ENCODE data around the gene C17orf50. TPM values are rescaled to one million over a fixed set of nuclear protein-coding genes. Genes with fewer than 3 reads are reported as not detected.

The C17orf50 gene
- total and polyA plus RNA-seq, 2 experiments from 2014 or later: not detected

GRCh38 chr17:35775583-35775982 is 14.9 kb downstream of the C17orf50 start:
- WGBS (ENCODE audit: low lambda C conversion rate, missing lambda C conversion rate): 81% methylated on average over 6 of the region's 6 CpGs
- Histone ChIP-seq H2AFZ (no peak overlapping the region), H4K20me1 (ENCODE audit: insufficient read depth, poor library complexity, severe bottlenecking) (no peaks in the 10 kb centered on the region), H3K27ac (no peak overlapping the region), H3K9me2 (replicated peaks; ENCODE audit: insufficient read depth) (no peaks in the 10 kb centered on the region), H3K4me2 (no peak overlapping the region), H3K36me3 (replicated peaks; ENCODE audit: insufficient read depth, low read depth) (no peaks in the 10 kb centered on the region), H3K4me3 (no peak overlapping the region), H3K27me3 (no peaks in the 10 kb centered on the region), H3K9me3 (ENCODE audit: low read depth) (no peaks in the 10 kb centered on the region), H3K4me1 (ENCODE audit: insufficient read depth) (peaks cover 33% of the 10 kb centered on the region), H3K79me2 (no peaks in the 10 kb centered on the region)
- TF ChIP-seq EZH2 (IDR thresholded peaks at IDR 0.05; ENCODE audit: borderline replicate concordance) (no peak), CTCF (IDR thresholded peaks at IDR 0.05; ENCODE audit: poor library complexity) (no peak), EZH2phosphoT487 (IDR thresholded peaks at IDR 0.05; ENCODE audit: low read depth, severe bottlenecking, unreplicated experiment) (no peak)
- DNase-seq (ENCODE audit: low spot score): no peak

GRCh38 chr17:35778641-35779196 is 18.0 kb downstream of the C17orf50 start:
- Histone ChIP-seq H3K9me2 (replicated peaks; ENCODE audit: insufficient read depth) (no peaks in the 10 kb centered on the region), H3K4me1 (ENCODE audit: insufficient read depth) (peaks cover 36% of the 10 kb centered on the region), H3K27me3 (no peaks in the 10 kb centered on the region), H3K27ac (peak overlapping the region; percentile 36), H3K4me3 (no peak overlapping the region), H3K4me2 (no peak overlapping the region), H2AFZ (no peak overlapping the region), H3K36me3 (replicated peaks; ENCODE audit: insufficient read depth, low read depth) (no peaks in the 10 kb centered on the region), H4K20me1 (ENCODE audit: insufficient read depth, poor library complexity, severe bottlenecking) (no peaks in the 10 kb centered on the region), H3K9me3 (ENCODE audit: low read depth) (no peaks in the 10 kb centered on the region), H3K79me2 (no peaks in the 10 kb centered on the region)
- 86% methylated on average over 16 of the region's 16 CpGs for WGBS (ENCODE audit: low lambda C conversion rate, missing lambda C conversion rate)
- TF ChIP-seq EZH2phosphoT487 (IDR thresholded peaks at IDR 0.05; ENCODE audit: low read depth, severe bottlenecking, unreplicated experiment) (no peak), CTCF (IDR thresholded peaks at IDR 0.05; ENCODE audit: poor library complexity) (no peak), EZH2 (IDR thresholded peaks at IDR 0.05; ENCODE audit: borderline replicate concordance) (no peak)
- no peak for DNase-seq (ENCODE audit: low spot score)

- Histone ChIP-seq H3K9me3 (ENCODE audit: low read depth) (no peaks in the 10 kb centered on the region), H3K36me3 (replicated peaks; ENCODE audit: insufficient read depth, low read depth) (no peaks in the 10 kb centered on the region), H3K4me1 (ENCODE audit: insufficient read depth) (peaks cover 24% of the 10 kb centered on the region), H3K4me3 (no peak overlapping the region), H3K4me2 (no peak overlapping the region), H3K9me2 (replicated peaks; ENCODE audit: insufficient read depth) (no peaks in the 10 kb centered on the region), H4K20me1 (ENCODE audit: insufficient read depth, poor library complexity, severe bottlenecking) (no peaks in the 10 kb centered on the region), H3K79me2 (no peaks in the 10 kb centered on the region), H2AFZ (no peak overlapping the region), H3K27me3 (no peaks in the 10 kb centered on the region), H3K27ac (no peak overlapping the region)
- DNase-seq (ENCODE audit: low spot score): no peak
- no peak for TF ChIP-seq CTCF (IDR thresholded peaks at IDR 0.05; ENCODE audit: poor library complexity)
- TF ChIP-seq EZH2 (IDR thresholded peaks at IDR 0.05; ENCODE audit: borderline replicate concordance): no peak
- no peak for TF ChIP-seq EZH2phosphoT487 (IDR thresholded peaks at IDR 0.05; ENCODE audit: low read depth, severe bottlenecking, unreplicated experiment)
- 55% methylated on average over 3 of the region's 3 CpGs for WGBS (ENCODE audit: low lambda C conversion rate, missing lambda C conversion rate)
These were observed 20.3 kb downstream of the C17orf50 start for GRCh38 chr17:35780950-35781349.

Measured in hepatocyte (in vitro differentiated cells).